H1 (cell line): ENCODE results near the gene SFTPA2. TPM values are rescaled to one million over a fixed set of nuclear protein-coding genes. Genes with fewer than 3 reads are reported as not detected.
"Not testable (repeated sequence)": the region's sequence is repeated elsewhere in the genome, so short reads cannot be mapped to it uniquely, and the experiment has no call there.

Experiments
- CTCF ChIA-PET: fragments of 300-600 bp; sonication (Branson Sonifier 250); formaldehyde crosslinking; loops from one replicate; lab custom pipeline; 2021; ENCODE audit not compliant: partially characterized antibody; lab: Charles Lee
- POLR2A ChIA-PET: fragments of 300-600 bp; sonication (Branson Sonifier 250); formaldehyde crosslinking; loops from one replicate; lab custom pipeline; 2021; ENCODE audit warnings: inconsistent platforms; ENCODE audit not compliant: partially characterized antibody; lab: Charles Lee
- DNase-seq, 2 experiments: peaks; one replicate each; pipeline versions ENCODE4 v3.0.0 to v3.0.0-alpha.2; 2010 to 2022; ENCODE audit warnings: low spot score in 2 of 2, low read depth in 1 of 2, mixed read lengths in 1 of 2
- FAIRE-seq: peaks from 2 replicates; lab custom pipeline; 2011; peaks lifted over from hg19 to GRCh38; lab: Jason Lieb, UNC
- H2AFZ ChIP-seq: 2 replicates; pipeline ENCODE4 v1.8.1; 2012; ENCODE audit warnings: low read length, inconsistent platforms
- H2AK5ac ChIP-seq: 2 replicates; pipeline ENCODE4 v1.6.1; 2013; ENCODE audit warnings: low read depth, low read length
- H2BK120ac ChIP-seq: replicated peaks from 2 replicates; pipeline ENCODE3; 2013; ENCODE audit warnings: low read depth, low read length, inconsistent platforms
- H2BK12ac ChIP-seq: 2 replicates; pipeline ENCODE4 v1.6.1; 2013; ENCODE audit warnings: low read depth, low read length
- H2BK15ac ChIP-seq: 2 replicates; pipeline ENCODE4 v1.6.1; 2013; ENCODE audit warnings: low read length
- H2BK20ac ChIP-seq: 2 replicates; pipeline ENCODE4 v1.6.1; 2013; ENCODE audit warnings: low read length
- H2BK5ac ChIP-seq: 2 replicates; pipeline ENCODE4 v1.6.1; 2013; ENCODE audit warnings: low read depth, low read length
- H3K14ac ChIP-seq: 2 replicates; pipeline ENCODE4 v1.6.1; 2013; ENCODE audit warnings: inconsistent platforms; ENCODE audit not compliant: insufficient read length
- H3K18ac ChIP-seq: 2 replicates; pipeline ENCODE4 v1.6.1; 2013; ENCODE audit warnings: low read length; ENCODE audit errors: extremely low read depth
- H3K23ac ChIP-seq: 2 replicates; pipeline ENCODE4 v1.6.1; 2013; ENCODE audit warnings: inconsistent platforms; ENCODE audit not compliant: insufficient read length
- H3K23me2 ChIP-seq: 2 replicates; pipeline ENCODE4 v1.6.1; 2013; ENCODE audit warnings: low read depth, low read length
- H3K27ac ChIP-seq: 2 replicates; pipeline ENCODE4 v1.6.1; 2011; ENCODE audit warnings: low read depth, low read length, inconsistent platforms
- H3K27me3 ChIP-seq, 4 experiments: replicated peaks in 1 of 4; 1 replicate in 1 of 4; 2 replicates in 3 of 4; pipeline versions ENCODE4 v1.6.1 to v1.8.1; 2011 to 2013; ENCODE audit warnings: low read length in 3 of 4, mild to moderate bottlenecking in 3 of 4, inconsistent platforms in 2 of 4, mixed read lengths in 2 of 4, moderate library complexity in 1 of 4; ENCODE audit not compliant: control insufficient read depth in 3 of 4, insufficient read depth in 3 of 4; ENCODE audit errors: extremely low read depth in 1 of 4
- H3K36me3 ChIP-seq, 4 experiments: 2 replicates each; pipeline versions ENCODE4 v1.6.1 to v1.8.1; 2011 to 2013; ENCODE audit warnings: mild to moderate bottlenecking in 4 of 4, low read length in 3 of 4, moderate library complexity in 2 of 4, control low read depth in 1 of 4, inconsistent platforms in 1 of 4; ENCODE audit not compliant: insufficient read depth in 4 of 4, control insufficient read depth in 2 of 4
- H3K4ac ChIP-seq: replicated peaks from 2 replicates; pipeline ENCODE3; 2013; ENCODE audit warnings: low read length, low read depth, mixed read lengths, inconsistent platforms; ENCODE audit not compliant: insufficient read length
- H3K4me1 ChIP-seq, 4 experiments: replicated peaks in 1 of 4; 1 replicate in 1 of 4; 2 replicates in 3 of 4; pipeline versions ENCODE4 v1.6.1 to v1.8.1; 2011 to 2013; ENCODE audit warnings: low read length in 3 of 4, inconsistent platforms in 2 of 4, mixed read lengths in 1 of 4; ENCODE audit not compliant: insufficient read depth in 4 of 4, control insufficient read depth in 3 of 4
- H3K4me2 ChIP-seq, 2 experiments: 2 replicates each; pipeline versions ENCODE4 v1.6.1 to v1.8.1; 2011 to 2013; ENCODE audit warnings: low read depth in 2 of 2, low read length in 2 of 2, control low read depth in 1 of 2, inconsistent platforms in 1 of 2, mild to moderate bottlenecking in 1 of 2; ENCODE audit not compliant: insufficient read depth in 1 of 2
- H3K4me3 ChIP-seq, 4 experiments: fragments of 200-600, 300-600 bp in 1 of 4; sonication (generic), shearing (Covaris generic), sonication (Bioruptor Twin) in 1 of 4; 2 replicates each; pipeline versions ENCODE4 v1.5.1 to v1.8.1; 2011 to 2016; ENCODE audit warnings: low read length in 4 of 4, low read depth in 3 of 4, control low read depth in 2 of 4, inconsistent platforms in 2 of 4, mild to moderate bottlenecking in 2 of 4, mixed read lengths in 1 of 4, moderate library complexity in 1 of 4; ENCODE audit not compliant: insufficient read depth in 2 of 4; ENCODE audit errors: extremely low read depth in 1 of 4
- H3K56ac ChIP-seq: replicated peaks from 2 replicates; pipeline ENCODE3; 2013; ENCODE audit warnings: low read depth, mild to moderate bottlenecking, mixed read lengths, low read length, inconsistent platforms; ENCODE audit not compliant: insufficient read length
- H3K79me1 ChIP-seq: 2 replicates; pipeline ENCODE4 v1.6.1; 2013; ENCODE audit warnings: low read depth, low read length, control low read depth
- H3K79me2 ChIP-seq, 2 experiments: 2 replicates each; pipeline versions ENCODE4 v1.6.1 to v1.8.1; 2012 to 2013; ENCODE audit warnings: low read length in 2 of 2, mild to moderate bottlenecking in 2 of 2, inconsistent platforms in 1 of 2; ENCODE audit not compliant: insufficient read depth in 2 of 2, control insufficient read depth in 1 of 2
- H3K9ac ChIP-seq, 4 experiments: replicated peaks in 1 of 4; 1 replicate in 1 of 4; 2 replicates in 3 of 4; pipeline versions ENCODE4 v1.6.1 to v1.8.1; 2011 to 2013; ENCODE audit warnings: low read depth in 3 of 4, low read length in 3 of 4, control low read depth in 2 of 4, mild to moderate bottlenecking in 2 of 4, moderate library complexity in 2 of 4, inconsistent platforms in 1 of 4; ENCODE audit errors: extremely low read depth in 1 of 4
- H3K9me3 ChIP-seq, 2 experiments: 2 replicates each; pipeline versions ENCODE4 v1.6.1 to v1.8.1; 2012 to 2013; ENCODE audit warnings: mild to moderate bottlenecking in 2 of 2, moderate library complexity in 2 of 2, control low read depth in 1 of 2, inconsistent platforms in 1 of 2, low read depth in 1 of 2, low read length in 1 of 2, mixed read lengths in 1 of 2; ENCODE audit not compliant: insufficient read depth in 2 of 2
- H4K20me1 ChIP-seq, 2 experiments: replicated peaks in 1 of 2; 2 replicates each; pipeline versions ENCODE3 to v1.8.1; 2011 to 2013; ENCODE audit warnings: inconsistent platforms in 2 of 2, low read length in 2 of 2, mild to moderate bottlenecking in 1 of 2; ENCODE audit not compliant: insufficient read depth in 2 of 2, control insufficient read depth in 1 of 2
- H4K5ac ChIP-seq: 2 replicates; pipeline ENCODE4 v1.6.1; 2013; ENCODE audit warnings: low read length, low read depth, mixed read lengths, inconsistent platforms; ENCODE audit not compliant: insufficient read length
- H4K8ac ChIP-seq: 2 replicates; pipeline ENCODE4 v1.8.0; 2013; ENCODE audit warnings: mild to moderate bottlenecking, moderate library complexity, low read length, inconsistent platforms; ENCODE audit not compliant: insufficient read depth; ENCODE audit errors: extremely low read depth
- H4K91ac ChIP-seq: replicated peaks from 2 replicates; pipeline ENCODE3; 2013; ENCODE audit warnings: low read length, mixed read lengths, inconsistent platforms; ENCODE audit not compliant: insufficient read length
- WGBS, 2 experiments: shearing (Covaris generic) in 1 of 2; methylation state at CpG; one replicate each; pipeline versions ENCODE4 v1.1.6 to v1.1.7; 2013 to 2015; ENCODE audit warnings: low lambda C conversion rate in 2 of 2, mixed read lengths in 2 of 2, inconsistent platforms in 1 of 2, low coverage in 1 of 2, missing lambda C conversion rate in 1 of 2; ENCODE audit not compliant: insufficient replicate concordance in 2 of 2, insufficient coverage in 1 of 2, insufficient read length in 1 of 2; ENCODE audit errors: extremely low coverage in 1 of 2, missing lambda C conversion rate in 1 of 2; 5-methylcytosine and 5-hydroxymethylcytosine counted together
- polyA plus RNA-seq, 7 experiments: library from polyadenylated mRNA; depleted of rRNA in 3 of 7; stranded (reverse) in 5 of 7; unstranded in 2 of 7; fragments of >200 nt in 5 of 7; fragments of 200-250 nt in 2 of 7; gene quantifications; 1 replicate in 5 of 7; 2 replicates in 1 of 7; 4 replicates in 1 of 7; pipeline versions ENCODE4 v1.2.1 to v1.2.3, GENCODE V29; 2011 to 2013; ENCODE audit warnings: missing spikeins in 2 of 7, mixed read lengths in 2 of 7
- total RNA-seq: library from RNA; stranded (reverse); fragmentation: NEBNext Ultra II Directional; extraction: Animal tissue kit (Norgen Biotek cat#: 25700); gene quantifications from 2 replicates; pipeline ENCODE4 v1.2.1, GENCODE V29; 2021

The SFTPA2 gene
- total and polyA plus RNA-seq, 2 of the 8 experiments (the other 6 are each of a cell fraction or from before 2014, with no cell fraction given): not detected

- H3K79me2 ChIP-seq, H4K91ac ChIP-seq, H3K14ac ChIP-seq, H2BK120ac ChIP-seq, H3K4ac ChIP-seq, H2BK15ac ChIP-seq, H2AK5ac ChIP-seq, H4K8ac ChIP-seq, H3K4me1 ChIP-seq, H3K79me1 ChIP-seq, H3K23me2 ChIP-seq, H3K36me3 ChIP-seq, H3K23ac ChIP-seq, H3K4me2 ChIP-seq, H2BK20ac ChIP-seq, FAIRE-seq, DNase-seq, H3K9ac ChIP-seq, H2BK5ac ChIP-seq, H4K20me1 ChIP-seq, H2BK12ac ChIP-seq, H2AFZ ChIP-seq, H3K9me3 ChIP-seq, POLR2A ChIA-PET, H3K27me3 ChIP-seq, H3K4me3 ChIP-seq, H3K56ac ChIP-seq, H4K5ac ChIP-seq, CTCF ChIA-PET, H3K18ac ChIP-seq, H3K27ac ChIP-seq: not testable (repeated sequence)
- 72% methylated on average over 3 of the region's 3 CpGs; no CpG with 5 or more reads in 1 of the 2 experiments for WGBS, 2 experiments
Observed at GRCh38 chr10:79544926-79545659, 15.1 kb downstream of the SFTPA2 start.

- H2BK5ac ChIP-seq, H2BK20ac ChIP-seq, H4K20me1 ChIP-seq, H3K4ac ChIP-seq, H2BK15ac ChIP-seq, H3K4me2 ChIP-seq, H2AK5ac ChIP-seq, H3K23me2 ChIP-seq, H3K27ac ChIP-seq, H4K91ac ChIP-seq, H3K4me1 ChIP-seq, H3K79me2 ChIP-seq, H3K23ac ChIP-seq, H3K36me3 ChIP-seq, H3K79me1 ChIP-seq, CTCF ChIA-PET, H3K9ac ChIP-seq, H2AFZ ChIP-seq, FAIRE-seq, H4K8ac ChIP-seq, H2BK120ac ChIP-seq, H3K4me3 ChIP-seq, H2BK12ac ChIP-seq, H3K9me3 ChIP-seq, H3K27me3 ChIP-seq, POLR2A ChIA-PET, H3K56ac ChIP-seq, H3K14ac ChIP-seq, DNase-seq, H4K5ac ChIP-seq, H3K18ac ChIP-seq: not testable (repeated sequence)
- WGBS, 2 experiments: 72% methylated on average over 3 of the region's 3 CpGs; no CpG with 5 or more reads in 1 of the 2 experiments
Observed at GRCh38 chr10:79544408-79544807, 15.8 kb downstream of the SFTPA2 start.
